Uterus (tissue), 4 donors: Measurements from ENCODE around the gene CCDC39. TPM values are rescaled to one million over a fixed set of nuclear protein-coding genes. Genes with fewer than 3 reads are reported as not detected.

Experiments
- DNase-seq, 2 donors: peaks; one replicate each; pipeline ENCODE4 v3.0.0-alpha.2; 2019 to 2020
- H3K27ac ChIP-seq, 2 donors: fragments of 200-600 bp; sonication (generic); 1 replicate in 1 of 2; 2 replicates in 1 of 2; pipeline ENCODE4 v1.5.1; 2016 to 2018
- H3K27me3 ChIP-seq, 2 donors: fragments of 200-600 bp; sonication (generic); one replicate each; pipeline ENCODE4 v1.5.1; 2018 to 2019; ENCODE audit warnings: control low read depth in 1 of 2
- H3K36me3 ChIP-seq, 2 donors: fragments of 200-600 bp; sonication (generic); one replicate each; pipeline ENCODE4 v1.5.1; 2019; ENCODE audit warnings: control low read depth in 1 of 2
- H3K4me1 ChIP-seq, 2 donors: fragments of 200-600 bp; sonication (generic); one replicate each; pipeline ENCODE4 v1.5.1; 2018 to 2019; ENCODE audit warnings: control low read depth in 1 of 2
- H3K4me3 ChIP-seq, 2 donors: fragments of 200-600 bp; sonication (generic); 1 replicate in 1 of 2; 2 replicates in 1 of 2; pipeline ENCODE4 v1.5.1; 2018 to 2019; ENCODE audit warnings: mild to moderate bottlenecking in 1 of 2
- H3K9me3 ChIP-seq, 2 donors: fragments of 200-600 bp; sonication (generic); one replicate each; pipeline ENCODE4 v1.5.1; 2019; ENCODE audit warnings: control low read depth in 1 of 2
- CTCF ChIP-seq, 4 experiments: fragments of 200-600 bp in 2 of 4; fragments of 450-650 bp in 2 of 4; sonication (generic) in 2 of 4; IDR thresholded peaks; one replicate each; pipeline ENCODE4 v1.5.1; 2016 to 2019; ENCODE audit warnings: antibody characterized with exemption in 4 of 4, mild to moderate bottlenecking in 2 of 4, moderate library complexity in 1 of 4
- POLR2A ChIP-seq, 2 donors: fragments of 450-650 bp; IDR thresholded peaks; one replicate each; pipeline ENCODE4 v1.6.1; 2016; ENCODE audit warnings: antibody characterized with exemption in 2 of 2, mild to moderate bottlenecking in 1 of 2, moderate library complexity in 1 of 2
- intact Hi-C: fragments of 100-400 bp; cut with DNase I; formaldehyde crosslinking; loops from one replicate; pipeline ENCODE4 v1.15.1; 2023; ENCODE audit warnings: low total_unique reads
- total RNA-seq, 4 donors: library from RNA; depleted of rRNA in 3 of 4; stranded (reverse); fragments of >200 nt in 3 of 4; gene quantifications; one replicate each; pipeline versions ENCODE4 v1.1.0 to v1.2.4, GENCODE V29; 2014 to 2023
- donor health status: DM: yes; HTN: yes; CAD: no.

Gene CCDC39
- total RNA-seq, 4 donors from 2014 or later, result 1.5 TPM; not detected in 3

DNA sequence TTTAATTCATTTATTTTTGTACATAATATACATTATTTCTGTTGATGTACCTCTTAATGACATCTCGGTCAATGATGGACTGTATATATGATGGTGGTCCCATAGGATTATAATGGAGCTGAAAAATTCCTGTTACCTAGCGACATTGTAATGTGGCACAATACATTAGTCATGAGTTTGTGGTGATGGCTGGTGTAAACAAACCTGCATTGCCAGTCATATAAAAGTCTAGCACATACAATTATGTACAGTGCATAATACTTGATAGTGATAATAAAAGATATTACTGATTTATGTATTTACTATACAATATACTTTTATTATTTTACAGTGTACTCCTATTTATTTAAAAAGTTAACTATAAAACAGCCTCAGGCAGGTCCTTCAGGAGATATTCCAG, 62.2 kb downstream of the CCDC39 start:
- intact Hi-C loops, result no loop called here
- no peaks in the 10 kb centered on the region for H3K9me3 ChIP-seq
- H3K36me3 ChIP-seq, result no peaks in the 10 kb centered on the region
- no peaks in the 10 kb centered on the region for H3K4me1 ChIP-seq
- H3K4me3 ChIP-seq, result no peak overlapping the region
- DNase-seq, result no peak
- H3K27me3 ChIP-seq, result no peaks in the 10 kb centered on the region
- no peak for TF ChIP-seq POLR2A (IDR thresholded peaks at IDR 0.05)
- no peak for TF ChIP-seq CTCF (IDR thresholded peaks at IDR 0.05)
- no peak overlapping the region for H3K27ac ChIP-seq

DNA sequence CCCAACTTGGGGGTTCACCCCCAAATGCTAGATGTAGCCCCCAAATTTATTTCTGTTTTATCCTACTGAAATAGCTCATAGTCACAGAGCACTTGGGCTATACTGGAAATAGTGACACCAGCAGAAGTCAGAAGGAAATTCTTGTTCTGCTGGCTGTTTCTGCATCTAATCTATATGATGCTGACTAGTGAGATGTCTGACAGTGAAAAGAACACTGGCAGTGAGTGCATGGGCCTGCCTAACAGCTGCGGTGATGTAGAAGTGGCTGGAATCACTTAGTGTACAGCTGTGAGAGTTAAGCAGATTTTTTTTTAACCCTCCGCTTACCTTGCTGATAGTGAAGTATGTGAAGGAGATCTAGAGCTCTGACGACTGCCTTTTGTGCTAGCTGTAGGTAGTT, 63.3 kb downstream of the CCDC39 start:
- Histone ChIP-seq H3K9me3 (no peaks in the 10 kb centered on the region), H3K27ac (no peak overlapping the region), H3K36me3 (no peaks in the 10 kb centered on the region), H3K27me3 (no peaks in the 10 kb centered on the region), H3K4me1 (no peaks in the 10 kb centered on the region), H3K4me3 (no peak overlapping the region)
- TF ChIP-seq CTCF (IDR thresholded peaks at IDR 0.05), result no peak
- no peak for TF ChIP-seq POLR2A (IDR thresholded peaks at IDR 0.05)
- no peak for DNase-seq
- intact Hi-C loops, result no loop called here

DNA sequence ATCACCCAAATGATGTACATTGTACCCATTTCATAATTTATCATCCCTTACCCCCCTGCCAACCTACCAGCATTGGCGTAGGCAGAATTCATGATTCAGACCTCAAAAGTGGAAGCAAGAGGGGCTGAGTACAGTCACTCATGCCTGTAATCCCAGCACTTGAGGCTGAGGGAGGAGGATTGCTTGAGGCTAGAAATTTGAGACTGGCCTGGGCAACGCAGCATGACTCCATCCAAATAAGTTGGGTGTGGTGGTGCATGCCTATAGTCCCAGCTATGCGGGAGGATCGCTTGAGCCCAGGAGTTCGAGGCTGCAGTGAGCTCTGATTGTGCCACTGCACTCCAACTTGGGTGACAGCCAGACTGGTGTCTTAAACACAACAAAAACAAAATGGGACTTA, 66.9 kb downstream of the CCDC39 start:
- Histone ChIP-seq H3K27me3 (no peaks in the 10 kb centered on the region), H3K9me3 (no peaks in the 10 kb centered on the region), H3K27ac (no peak overlapping the region), H3K4me1 (no peaks in the 10 kb centered on the region), H3K4me3 (no peak overlapping the region), H3K36me3 (no peaks in the 10 kb centered on the region)
- TF ChIP-seq POLR2A (IDR thresholded peaks at IDR 0.05), result no peak
- no peak for TF ChIP-seq CTCF (IDR thresholded peaks at IDR 0.05)
- intact Hi-C loops, result no loop called here
- DNase-seq, result no peak

- TF ChIP-seq CTCF (IDR thresholded peaks at IDR 0.05), result no peak
- no peak for TF ChIP-seq POLR2A (IDR thresholded peaks at IDR 0.05)
- Histone ChIP-seq H3K9me3 (no peaks in the 10 kb centered on the region), H3K4me1 (no peaks in the 10 kb centered on the region), H3K27ac (no peak overlapping the region), H3K4me3 (no peak overlapping the region), H3K36me3 (no peaks in the 10 kb centered on the region), H3K27me3 (no peaks in the 10 kb centered on the region)
- intact Hi-C loops, result no loop called here
- DNase-seq, result no peak
These were observed 68.3 kb downstream of the CCDC39 start for GRCh38 chr3:180611006-180611405.

DNA sequence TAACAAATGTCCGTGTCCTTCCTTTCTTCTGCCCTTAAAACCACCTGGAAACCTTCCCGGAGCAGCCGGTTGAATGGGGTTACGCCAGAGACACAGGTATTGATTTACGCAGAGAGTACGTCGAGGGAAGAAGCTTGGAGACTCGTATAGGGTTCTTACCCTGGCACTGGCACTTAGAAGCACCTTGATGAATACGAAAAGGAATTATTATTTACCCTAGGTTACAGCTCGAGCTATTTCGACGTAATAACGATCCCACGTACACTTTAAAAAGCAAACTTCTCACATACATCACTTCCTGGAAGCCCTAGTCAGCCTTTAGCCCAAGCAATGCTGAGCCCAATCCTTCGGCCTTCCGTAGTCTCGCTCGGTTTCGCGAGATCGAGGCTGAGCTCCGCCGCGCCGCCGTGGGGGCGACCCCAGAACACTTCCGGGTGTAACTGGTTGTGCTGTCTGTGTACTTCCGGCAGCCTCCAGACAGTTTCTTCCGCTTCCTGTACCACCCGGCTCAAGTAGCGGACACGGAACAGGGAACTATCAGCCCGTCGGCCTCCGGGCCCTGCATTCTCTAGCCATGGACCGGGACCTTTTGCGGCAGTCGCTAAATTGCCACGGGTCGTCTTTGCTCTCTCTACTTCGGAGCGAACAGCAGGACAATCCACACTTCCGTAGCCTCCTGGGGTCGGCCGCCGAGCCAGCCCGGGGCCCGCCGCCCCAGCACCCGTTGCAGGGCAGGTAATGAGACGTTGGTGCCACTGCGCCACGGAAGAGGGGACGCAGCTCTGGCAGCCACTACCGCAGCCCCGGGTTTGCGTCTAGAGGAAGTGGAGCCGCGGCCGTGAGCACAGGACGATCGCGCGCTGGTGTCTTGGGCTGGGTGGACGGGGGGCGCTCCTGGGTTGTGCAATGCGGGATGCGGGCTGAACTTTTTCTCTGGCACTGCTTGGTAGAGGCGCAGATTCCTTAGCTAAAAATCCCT, 77.3 kb downstream of the CCDC39 start, which contains the start of gene TTC14:
TSS of gene TTC14 (plus strand) at position 476 of the 979 bp plus-strand sequence. CDS start at position 575, 99 bp downstream.
- H3K27me3 ChIP-seq, result no peaks in the 10 kb centered on the region
- TF ChIP-seq POLR2A (IDR thresholded peaks at IDR 0.05), result peak in 1 of 2 donors; percentile 11
- no peak for TF ChIP-seq CTCF (IDR thresholded peaks at IDR 0.05)
- no peaks in the 10 kb centered on the region for H3K9me3 ChIP-seq
- H3K36me3 ChIP-seq, result peaks cover 0 to 2% of the 10 kb centered on the region in 2 donors
- H3K4me3 ChIP-seq, result peak within 1 kb of the TSS; percentile 86 to 97
- intact Hi-C loops, result no loop called here
- DNase-seq, result peak; percentile 84 to 88
- no peaks in the 10 kb centered on the region for H3K4me1 ChIP-seq
- H3K27ac ChIP-seq, result peak within 1 kb of the TSS; percentile 28 to 54
